Spleen (tissue), 11 donors: ENCODE measurements around the gene R3HDM1. TPM values are rescaled to one million over a fixed set of nuclear protein-coding genes. Genes with fewer than 3 reads are reported as not detected.

ENCODE experiments used
- DNase-seq: peaks from one replicate; pipeline ENCODE4 v3.0.0-alpha.2; 2020
- H3K27ac ChIP-seq, 8 donors: fragments of 200-600 bp; sonication (generic) in 7 of 8; 1 replicate in 4 of 8; 2 replicates in 4 of 8; pipeline versions ENCODE4 v1.5.0 to v1.8.0; 2016 to 2021; ENCODE audit warnings: inconsistent platforms in 4 of 8, mild to moderate bottlenecking in 4 of 8, moderate library complexity in 1 of 8
- H3K27me3 ChIP-seq, 7 donors: fragments of 200-600 bp; sonication (generic) in 6 of 7; replicated peaks in 1 of 7; 1 replicate in 4 of 7; 2 replicates in 3 of 7; pipeline versions ENCODE4 v1.5.0 to v1.8.0; 2016 to 2021; ENCODE audit warnings: inconsistent platforms in 3 of 7, mild to moderate bottlenecking in 1 of 7
- H3K36me3 ChIP-seq, 6 donors: fragments of 200-600 bp; sonication (generic) in 5 of 6; 1 replicate in 4 of 6; 2 replicates in 2 of 6; pipeline versions ENCODE4 v1.5.0 to v1.8.0; 2016 to 2021; ENCODE audit warnings: inconsistent platforms in 2 of 6
- H3K4me1 ChIP-seq, 6 donors: fragments of 200-600 bp; sonication (generic) in 5 of 6; 1 replicate in 3 of 6; 2 replicates in 3 of 6; pipeline versions ENCODE4 v1.5.0 to v1.8.0; 2016 to 2021; ENCODE audit warnings: inconsistent platforms in 3 of 6
- H3K4me3 ChIP-seq, 8 donors: fragments of 200-600 bp; sonication (generic) in 7 of 8; 1 replicate in 4 of 8; 2 replicates in 4 of 8; pipeline versions ENCODE4 v1.5.0 to v1.8.0; 2016 to 2021; ENCODE audit warnings: inconsistent platforms in 4 of 8, mild to moderate bottlenecking in 4 of 8, moderate library complexity in 2 of 8
- H3K9me3 ChIP-seq, 8 donors: fragments of 200-600 bp; sonication (generic) in 7 of 8; 1 replicate in 4 of 8; 2 replicates in 4 of 8; pipeline versions ENCODE4 v1.5.0 to v1.8.0; 2016 to 2021; ENCODE audit warnings: inconsistent platforms in 4 of 8
- POLR2A ChIP-seq, 3 donors: fragments of 450-650 bp; IDR thresholded peaks; one replicate each; pipeline ENCODE4 v1.5.1; 2017; ENCODE audit warnings: antibody characterized with exemption in 3 of 3, mild to moderate bottlenecking in 1 of 3
- POLR2AphosphoS5 ChIP-seq, 3 donors: sonication (generic); formaldehyde crosslinking; IDR thresholded peaks; one replicate each; pipeline ENCODE4 v1.5.1; 2017; ENCODE audit warnings: antibody characterized with exemption in 3 of 3
- WGBS, 5 donors: extraction: QIAGEN DNeasy Blood & Tissue Kit in 3 of 5; methylation state at CpG; one replicate each; pipeline versions ENCODE4 v1.1.5 to v1.1.7; 2013 to 2018; 5-methylcytosine and 5-hydroxymethylcytosine counted together
- intact Hi-C: fragments of 100-400 bp; cut with DNase I; formaldehyde crosslinking; loops from one replicate; pipeline ENCODE4 v1.15.0; 2023; ENCODE audit warnings: low total_unique reads
- polyA plus RNA-seq, 3 donors: library from polyadenylated mRNA; stranded (reverse); fragments of 200-250 nt; gene quantifications; one replicate each; pipeline ENCODE4 v1.2.1, GENCODE V29; 2013
- total RNA-seq, 7 donors: library from RNA; depleted of rRNA in 3 of 7; stranded (reverse); fragments of >200 nt in 3 of 7; fragmentation: NEBNext Ultra II Directional in 4 of 7; extraction: Animal tissue kit (Norgen Biotek cat#: 25700) in 4 of 7; gene quantifications; one replicate each; pipeline versions ENCODE4 v1.1.0 to v1.2.1, GENCODE V29; 2016 to 2021
- TF ChIP-seq, protein P1 (sequence below), 11 experiments: fragments of 200-600 bp in 7 of 11; fragments of 450-650 bp in 4 of 11; sonication (generic) in 4 of 11; IDR thresholded peaks in 8 of 11; conservative IDR thresholded peaks in 3 of 11; 1 replicate in 7 of 11; 2 replicates in 4 of 11; pipeline versions ENCODE4 v1.4.0 to v1.8.0; 2016 to 2021; ENCODE audit warnings: antibody characterized with exemption in 11 of 11, inconsistent platforms in 4 of 11, mild to moderate bottlenecking in 1 of 11
- donor health status: healthy with polysubstance abuse.
- donor health status: DM: no; HTN: no; CAD: no; lungs with moderate emphysema.
- donor health status: DM: no; HTN: no; CAD: no.
- donor health status: Bipolar disorder and iron deficiency.
- donor health status: healthy.
- donor health status: DM: no; HTN: no; CAD: no.
- donor health status: DM: yes; HTN: yes; CAD: no.

The R3HDM1 gene
- total and polyA plus RNA-seq, 10 donors = 8.3 to 54.7 (median 30.7) TPM

- H3K36me3 ChIP-seq = peaks cover 0 to 48% (median 8%) of the 10 kb centered on the region in 6 donors
- no peaks in the 10 kb centered on the region for H3K9me3 ChIP-seq
- whole genome bisulfite sequencing, 5 donors = 87 to 98% (median 91%) methylated on average over 1 of the region's 1 CpG
- H3K4me1 ChIP-seq = no peaks in the 10 kb centered on the region
- no peaks in the 10 kb centered on the region for H3K27me3 ChIP-seq
- TF ChIP-seq POLR2AphosphoS5 (IDR thresholded peaks at IDR 0.05) (no peak), POLR2A (IDR thresholded peaks at IDR 0.05) (no peak)
- TF ChIP-seq, protein P1, sequence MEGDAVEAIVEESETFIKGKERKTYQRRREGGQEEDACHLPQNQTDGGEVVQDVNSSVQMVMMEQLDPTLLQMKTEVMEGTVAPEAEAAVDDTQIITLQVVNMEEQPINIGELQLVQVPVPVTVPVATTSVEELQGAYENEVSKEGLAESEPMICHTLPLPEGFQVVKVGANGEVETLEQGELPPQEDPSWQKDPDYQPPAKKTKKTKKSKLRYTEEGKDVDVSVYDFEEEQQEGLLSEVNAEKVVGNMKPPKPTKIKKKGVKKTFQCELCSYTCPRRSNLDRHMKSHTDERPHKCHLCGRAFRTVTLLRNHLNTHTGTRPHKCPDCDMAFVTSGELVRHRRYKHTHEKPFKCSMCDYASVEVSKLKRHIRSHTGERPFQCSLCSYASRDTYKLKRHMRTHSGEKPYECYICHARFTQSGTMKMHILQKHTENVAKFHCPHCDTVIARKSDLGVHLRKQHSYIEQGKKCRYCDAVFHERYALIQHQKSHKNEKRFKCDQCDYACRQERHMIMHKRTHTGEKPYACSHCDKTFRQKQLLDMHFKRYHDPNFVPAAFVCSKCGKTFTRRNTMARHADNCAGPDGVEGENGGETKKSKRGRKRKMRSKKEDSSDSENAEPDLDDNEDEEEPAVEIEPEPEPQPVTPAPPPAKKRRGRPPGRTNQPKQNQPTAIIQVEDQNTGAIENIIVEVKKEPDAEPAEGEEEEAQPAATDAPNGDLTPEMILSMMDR (IDR thresholded peaks at IDR 0.05 in 8 of 11, conservative IDR thresholded peaks at IDR 0.05 in 3 of 11) = no peak
- no peak for DNase-seq
- no peak overlapping the region for H3K4me3 ChIP-seq
- intact Hi-C loops = no loop called here
- H3K27ac ChIP-seq = no peak overlapping the region
Measured at GRCh38 chr2:135630488-135630887, 99.2 kb downstream of the R3HDM1 start.

GRCh38 chr2:135633582-135633981 is 102.3 kb downstream of the R3HDM1 start:
- Histone ChIP-seq H3K9me3 (no peaks in the 10 kb centered on the region), H3K4me1 (no peaks in the 10 kb centered on the region), H3K4me3 (no peak overlapping the region), H3K27me3 (no peaks in the 10 kb centered on the region), H3K36me3 (peaks cover 0 to 75% (median 23%) of the 10 kb centered on the region in 6 donors), H3K27ac (no peak overlapping the region)
- intact Hi-C loops = no loop called here
- WGBS, 5 donors = 94 to 98% (median 96%) methylated on average over 4 of the region's 4 CpGs
- DNase-seq = no peak
- TF ChIP-seq POLR2A (IDR thresholded peaks at IDR 0.05) = no peak
- TF ChIP-seq, protein P1 (IDR thresholded peaks at IDR 0.05 in 8 of 11, conservative IDR thresholded peaks at IDR 0.05 in 3 of 11) = no peak
- TF ChIP-seq POLR2AphosphoS5 (IDR thresholded peaks at IDR 0.05) = no peak

DNA sequence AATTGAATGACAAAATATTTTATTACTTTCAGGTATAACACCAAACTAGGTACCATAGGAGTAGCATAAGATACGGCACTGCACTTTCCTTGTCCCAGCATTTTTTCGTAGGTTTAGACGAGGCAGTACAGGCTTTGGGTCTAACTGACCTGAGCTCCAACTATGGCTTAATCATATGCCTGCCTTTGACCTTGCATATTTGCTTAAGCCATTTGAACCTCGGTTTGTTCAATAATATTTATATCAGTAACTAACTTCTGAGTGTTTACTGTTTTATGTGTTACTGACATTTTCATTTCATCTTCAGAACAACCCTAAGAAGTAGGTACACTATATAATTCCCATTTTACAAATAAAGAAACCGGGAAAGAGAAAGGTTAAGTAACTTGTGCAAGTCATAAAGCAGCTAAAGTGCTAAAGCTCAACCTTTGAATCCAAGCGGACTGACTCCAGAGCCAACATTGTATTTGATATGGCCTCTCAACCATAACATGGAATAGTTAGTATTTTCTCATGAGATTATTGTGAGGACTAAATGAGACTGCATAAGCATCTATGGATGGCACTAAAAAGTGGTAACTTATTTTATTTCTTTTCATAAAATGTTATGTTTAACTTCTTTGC is 104.0 kb downstream of the R3HDM1 start:
- H3K4me1 ChIP-seq = no peaks in the 10 kb centered on the region
- TF ChIP-seq, protein P1 (IDR thresholded peaks at IDR 0.05 in 8 of 11, conservative IDR thresholded peaks at IDR 0.05 in 3 of 11) = no peak
- TF ChIP-seq POLR2A (IDR thresholded peaks at IDR 0.05) (no peak), POLR2AphosphoS5 (IDR thresholded peaks at IDR 0.05) (no peak)
- H3K36me3 ChIP-seq = peaks cover 0 to 87% (median 33%) of the 10 kb centered on the region in 6 donors
- no peak overlapping the region for H3K4me3 ChIP-seq
- WGBS, 5 donors = 94 to 97% (median 95%) methylated on average over 6 of the region's 6 CpGs
- intact Hi-C loops = no loop called here
- no peak overlapping the region for H3K27ac ChIP-seq
- no peaks in the 10 kb centered on the region for H3K27me3 ChIP-seq
- DNase-seq = no peak
- no peaks in the 10 kb centered on the region for H3K9me3 ChIP-seq

GRCh38 chr2:135636982-135637381 is 105.7 kb downstream of the R3HDM1 start:
- Histone ChIP-seq H3K36me3 (peaks cover 0 to 92% (median 33%) of the 10 kb centered on the region in 6 donors), H3K27ac (no peak overlapping the region), H3K9me3 (no peaks in the 10 kb centered on the region), H3K4me3 (no peak overlapping the region), H3K27me3 (no peaks in the 10 kb centered on the region), H3K4me1 (no peaks in the 10 kb centered on the region)
- TF ChIP-seq POLR2A (IDR thresholded peaks at IDR 0.05) = no peak
- TF ChIP-seq, protein P1 (IDR thresholded peaks at IDR 0.05 in 8 of 11, conservative IDR thresholded peaks at IDR 0.05 in 3 of 11) = no peak
- DNase-seq = no peak
- intact Hi-C loops = no loop called here
- 86 to 100% (median 95%) methylated on average over 1 of the region's 1 CpG for WGBS, 5 donors
